Measurements from ENCODE around the gene TMEM187.
"Not testable (repeated sequence)": the region's sequence is repeated elsewhere in the genome, so short reads cannot be mapped to it uniquely, and the experiment has no call there.

The TMEM187 gene

DNA sequence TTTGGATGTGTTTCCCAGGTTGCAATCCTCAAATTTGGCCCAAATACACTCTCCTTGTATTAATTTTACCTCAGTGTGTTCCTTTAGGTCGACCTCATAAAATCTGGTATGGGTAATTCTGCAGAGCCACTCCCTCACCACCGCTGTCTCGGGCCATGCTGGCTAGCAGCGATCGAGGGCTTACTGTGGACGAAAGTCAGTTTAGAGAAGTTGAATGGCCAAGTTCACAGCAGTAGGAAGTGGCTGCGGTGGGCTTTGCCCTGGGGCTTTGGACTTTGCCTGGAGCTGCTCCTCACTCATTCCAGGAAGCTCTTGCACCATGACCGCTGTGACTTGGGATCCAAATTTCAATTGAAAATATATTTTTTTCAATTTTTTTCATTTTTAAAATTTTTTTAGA lies 19.6 kb downstream of the TMEM187 start:
- DNase-seq (ENCODE audit: insufficient read length, low spot score) (no peak), FAIRE-seq (no peak)

DNA sequence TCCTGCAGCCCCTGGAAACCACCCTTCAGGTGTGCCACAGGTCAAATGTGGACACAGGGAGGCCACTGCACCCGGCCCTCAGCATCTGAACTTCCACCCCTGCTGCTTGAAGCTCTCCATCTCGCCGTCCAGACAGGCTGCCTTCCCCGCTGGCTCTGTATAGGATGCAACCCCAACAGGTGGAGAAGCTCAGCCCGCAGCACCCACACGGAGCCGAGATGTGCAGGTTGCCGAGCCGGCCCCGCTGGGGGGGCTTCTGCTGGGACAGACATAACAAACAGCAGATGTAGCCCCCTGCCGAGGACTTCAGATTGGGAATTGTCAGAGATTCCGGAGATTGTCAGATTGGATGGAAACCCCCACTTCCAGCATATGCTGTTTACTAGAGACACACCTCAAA lies 20.5 kb downstream of the TMEM187 start:
- no peak for FAIRE-seq
- DNase-seq (ENCODE audit: insufficient read length, low spot score): no peak

DNA sequence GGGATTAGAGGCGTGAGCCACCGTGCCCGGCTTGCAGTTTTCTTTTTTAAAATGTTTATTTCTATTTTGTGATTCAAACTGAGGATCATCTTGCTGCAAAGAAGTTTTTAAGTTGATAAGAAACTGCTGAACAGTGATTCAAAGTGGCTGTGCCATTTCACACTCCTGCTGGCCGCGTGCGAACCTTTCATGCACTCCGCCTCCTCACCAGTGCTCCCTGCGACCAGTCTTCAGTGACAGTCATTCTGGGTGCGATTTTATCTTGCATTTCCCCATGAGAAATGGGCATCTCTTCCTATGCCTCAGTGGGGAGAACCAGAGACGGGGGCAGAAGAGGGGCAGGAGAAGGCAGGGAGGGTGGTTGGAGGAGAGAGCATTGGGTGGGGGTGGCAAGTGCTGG lies 21.4 kb downstream of the TMEM187 start:
- FAIRE-seq (no peak), DNase-seq (ENCODE audit: insufficient read length, low spot score) (no peak)

DNA sequence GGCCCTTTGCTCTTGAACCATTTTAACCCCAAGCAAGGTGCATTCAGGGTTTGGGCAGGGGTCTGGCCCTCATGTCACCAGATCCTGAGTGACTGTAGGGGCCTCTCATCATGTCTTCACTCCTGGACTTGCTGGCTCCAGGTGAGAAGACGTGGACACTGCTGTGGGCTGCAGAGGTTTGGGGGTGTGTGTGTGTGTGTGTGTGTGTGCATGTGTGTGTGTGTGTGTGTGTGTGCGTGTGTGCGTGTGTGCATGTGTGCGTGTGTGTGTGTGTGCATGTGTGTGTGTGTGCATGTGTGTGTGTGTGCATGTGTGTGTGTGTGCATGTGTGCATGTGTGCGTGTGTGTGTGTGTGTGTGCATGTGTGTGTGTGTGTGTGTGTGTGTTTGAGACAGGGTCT lies 21.8 kb downstream of the TMEM187 start:
- FAIRE-seq: peak; percentile 81
- DNase-seq (ENCODE audit: insufficient read length, low spot score): not testable (repeated sequence)

DNA sequence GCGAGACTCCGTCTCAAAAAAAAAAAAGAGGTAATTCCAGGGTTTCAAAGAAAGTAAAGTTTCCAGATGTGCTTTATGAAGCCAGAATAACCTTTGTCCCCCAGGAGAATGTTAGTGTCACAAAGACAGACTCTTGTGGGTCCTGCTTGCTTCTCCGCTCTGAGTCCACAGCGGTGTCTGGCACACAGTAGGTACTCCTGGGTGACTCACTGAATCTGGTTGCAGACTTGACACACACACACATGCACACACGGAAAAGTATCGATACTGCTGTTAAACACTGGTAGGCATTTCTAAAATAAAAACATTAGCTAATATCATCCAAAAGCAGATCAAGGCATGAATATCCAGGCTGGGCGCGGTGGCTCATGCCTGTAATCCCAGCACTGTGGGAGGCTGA lies 22.9 kb downstream of the TMEM187 start:
- DNase-seq (ENCODE audit: insufficient read length, low spot score): no peak
- FAIRE-seq: no peak

DNA sequence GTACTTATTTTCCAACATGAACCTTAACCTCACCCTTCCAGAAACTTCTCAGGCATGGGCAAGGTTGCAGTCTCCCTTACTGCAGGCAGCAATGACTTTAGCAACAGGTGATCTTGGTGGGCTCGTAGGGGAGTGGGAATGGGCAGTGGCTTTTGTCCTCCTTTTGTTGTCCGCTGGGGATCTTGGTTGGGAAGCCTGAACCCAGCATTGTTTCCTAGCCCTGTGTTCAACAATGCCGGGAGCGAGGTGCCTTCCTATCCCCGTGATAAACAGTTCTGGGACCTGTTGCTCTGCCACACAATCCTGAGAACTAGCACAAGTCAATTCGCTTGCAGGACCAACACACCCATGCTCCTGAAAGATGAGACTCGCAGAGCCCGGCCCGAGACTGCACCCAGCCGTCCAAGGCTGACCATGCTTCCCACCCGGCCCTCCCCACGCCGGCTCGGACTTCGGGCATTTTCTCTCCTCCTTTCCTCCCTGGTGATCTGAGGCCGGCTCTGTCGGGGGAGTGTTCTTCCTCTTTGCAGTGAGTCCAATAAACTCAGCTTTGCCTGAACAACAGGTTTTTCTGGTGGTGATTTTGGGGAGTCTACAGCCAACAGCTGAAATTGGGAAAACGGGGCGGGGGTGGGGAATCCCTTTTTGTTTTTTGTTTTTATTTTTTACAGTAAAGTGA lies 26.9 kb downstream of the TMEM187 start:
- FAIRE-seq (no peak), DNase-seq (ENCODE audit: insufficient read length, low spot score) (no peak)

DNA sequence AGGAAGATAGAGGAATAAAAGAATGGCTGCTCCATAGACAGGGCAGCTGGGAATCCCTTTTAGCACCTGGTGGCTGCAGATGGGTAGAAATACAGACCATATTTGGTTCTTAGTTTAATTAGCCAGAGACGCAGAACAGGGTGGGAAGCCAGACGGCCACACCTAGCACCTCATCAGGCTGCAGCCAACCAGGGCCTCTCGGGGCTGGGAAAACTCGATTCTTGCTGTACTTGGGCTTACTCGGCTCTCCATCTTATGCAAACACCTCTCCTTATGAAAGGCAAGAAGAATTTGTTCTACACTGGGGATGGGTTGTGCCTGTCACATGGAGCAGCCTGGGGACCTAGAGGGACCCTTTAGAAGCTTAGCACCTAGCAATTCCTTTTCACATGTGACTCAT lies 27.5 kb downstream of the TMEM187 start:
- FAIRE-seq (no peak), DNase-seq (ENCODE audit: insufficient read length, low spot score) (no peak)

DNA sequence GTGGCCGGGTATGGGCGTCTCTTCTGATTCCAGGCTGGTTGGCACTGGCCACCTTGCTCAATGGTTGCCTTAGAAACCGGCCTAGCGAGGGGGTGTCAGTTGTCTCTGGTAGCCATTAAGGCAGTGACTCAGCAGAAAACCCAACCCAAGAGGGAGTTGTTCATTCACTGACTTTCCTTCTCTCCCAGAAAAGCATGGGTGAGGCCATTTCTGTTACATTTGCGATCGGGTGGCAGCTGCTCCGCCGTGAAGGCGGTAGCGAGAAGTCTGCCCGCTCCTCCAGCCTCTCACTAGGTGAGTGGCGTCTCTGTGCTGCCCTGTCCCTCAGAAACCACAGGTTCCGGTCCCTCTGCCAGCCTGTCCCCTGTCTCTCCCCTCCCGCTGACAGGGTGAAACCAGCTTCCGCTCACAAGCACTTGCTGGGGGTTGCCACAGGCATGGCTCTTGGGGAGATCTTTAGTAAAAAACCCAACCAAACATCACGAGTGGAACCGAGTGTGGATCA lies 29.7 kb downstream of the TMEM187 start:
- no peak for DNase-seq (ENCODE audit: insufficient read length, low spot score)
- no peak for FAIRE-seq

DNA sequence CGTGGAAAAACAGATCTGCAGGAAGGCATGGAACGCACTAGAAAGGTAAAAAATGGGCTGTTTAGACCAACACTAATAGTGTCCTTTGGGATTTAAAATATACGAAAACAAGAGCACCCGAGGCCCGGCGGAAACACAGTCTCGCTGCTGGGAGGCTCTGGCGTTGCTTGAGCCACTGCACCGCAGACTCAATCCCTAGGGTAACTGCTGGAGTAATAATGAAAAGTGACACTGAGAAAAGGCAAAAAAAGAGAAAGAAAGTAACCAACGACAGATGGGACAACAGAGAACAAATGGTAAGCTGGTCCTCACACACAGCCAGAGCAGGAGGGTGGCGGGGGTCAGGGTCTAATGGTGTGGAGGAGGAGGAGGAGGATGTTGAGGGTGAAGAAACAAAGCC lies 31.8 kb downstream of the TMEM187 start:
- no peak for FAIRE-seq
- no peak for DNase-seq (ENCODE audit: insufficient read length, low spot score)

DNA sequence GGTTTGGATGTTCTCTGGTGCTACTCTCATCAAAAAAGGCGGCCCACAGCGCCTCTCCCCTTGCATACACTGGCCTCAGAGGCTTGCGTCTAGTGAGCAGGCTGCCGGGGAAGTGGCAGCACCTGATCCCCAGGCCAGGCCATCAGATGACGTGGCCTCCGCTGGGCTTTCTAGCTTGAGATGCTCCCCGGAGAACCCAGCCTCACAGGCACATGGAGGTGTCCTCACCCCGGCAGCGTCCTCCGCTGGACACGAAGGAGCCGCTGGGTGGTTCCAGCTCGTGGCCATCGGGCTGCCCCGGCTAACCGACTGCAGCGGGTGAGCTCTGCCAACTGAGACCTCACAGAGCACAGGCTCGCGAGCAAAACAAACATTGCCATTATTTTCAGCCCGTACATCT lies 34.4 kb downstream of the TMEM187 start:
- FAIRE-seq: no peak
- DNase-seq (ENCODE audit: insufficient read length, low spot score): no peak

DNA sequence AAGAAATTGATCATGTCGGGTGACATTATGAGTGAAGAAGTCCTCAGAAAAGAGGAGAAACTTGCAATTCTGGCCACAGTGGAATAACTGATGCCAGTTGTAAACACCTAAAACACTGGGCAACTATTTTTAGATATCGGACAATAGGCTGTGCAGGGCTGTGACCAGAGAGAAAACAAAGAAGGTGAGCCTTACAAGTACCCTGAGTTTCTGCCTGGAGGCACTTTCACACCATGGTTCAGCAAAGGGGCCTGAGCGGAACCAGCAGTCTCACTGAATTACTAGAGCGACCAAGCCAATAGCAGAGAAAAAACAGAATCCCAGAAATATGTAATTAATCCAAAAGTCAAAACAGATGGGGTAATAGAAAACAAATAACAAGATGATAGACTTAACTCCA lies 36.0 kb downstream of the TMEM187 start:
- FAIRE-seq: no peak
- DNase-seq (ENCODE audit: insufficient read length, low spot score): no peak

DNA sequence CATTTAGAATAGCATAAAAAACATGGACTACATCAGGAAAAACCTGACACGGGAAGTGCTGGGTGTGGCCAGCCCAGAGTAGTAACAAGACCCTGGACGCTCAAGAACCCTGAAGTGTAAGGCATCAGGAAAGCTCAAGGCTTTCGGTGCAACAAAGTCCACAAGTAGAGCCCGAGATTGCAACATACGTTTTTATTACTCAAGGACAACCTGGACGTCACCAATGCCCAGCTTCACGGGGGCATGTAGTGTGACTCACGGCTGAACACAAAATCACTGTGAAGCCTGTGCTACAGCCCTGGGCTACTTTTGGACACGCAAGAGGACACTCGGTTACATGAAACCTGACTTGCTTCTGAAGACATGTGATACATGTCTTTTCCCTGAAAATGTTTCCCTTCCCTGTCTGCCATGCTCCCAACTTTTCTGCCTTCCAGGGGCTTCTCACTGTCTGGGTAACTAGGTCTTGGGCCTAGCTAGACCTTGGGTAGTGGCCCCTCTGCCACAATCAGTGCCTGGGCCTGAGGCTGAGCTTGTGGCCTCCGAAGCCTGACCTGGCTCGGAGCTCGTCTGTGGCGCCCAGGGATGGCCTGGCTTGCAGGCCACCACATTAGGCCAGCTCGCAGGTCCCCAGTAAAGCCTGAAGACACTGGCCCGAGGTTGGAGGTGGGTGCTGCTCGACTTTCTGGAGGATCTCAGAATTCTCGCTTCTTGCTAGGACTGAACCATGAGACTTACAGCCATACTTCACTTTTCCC lies 38.0 kb downstream of the TMEM187 start:
- FAIRE-seq: no peak
- DNase-seq (ENCODE audit: insufficient read length, low spot score): no peak

DNA sequence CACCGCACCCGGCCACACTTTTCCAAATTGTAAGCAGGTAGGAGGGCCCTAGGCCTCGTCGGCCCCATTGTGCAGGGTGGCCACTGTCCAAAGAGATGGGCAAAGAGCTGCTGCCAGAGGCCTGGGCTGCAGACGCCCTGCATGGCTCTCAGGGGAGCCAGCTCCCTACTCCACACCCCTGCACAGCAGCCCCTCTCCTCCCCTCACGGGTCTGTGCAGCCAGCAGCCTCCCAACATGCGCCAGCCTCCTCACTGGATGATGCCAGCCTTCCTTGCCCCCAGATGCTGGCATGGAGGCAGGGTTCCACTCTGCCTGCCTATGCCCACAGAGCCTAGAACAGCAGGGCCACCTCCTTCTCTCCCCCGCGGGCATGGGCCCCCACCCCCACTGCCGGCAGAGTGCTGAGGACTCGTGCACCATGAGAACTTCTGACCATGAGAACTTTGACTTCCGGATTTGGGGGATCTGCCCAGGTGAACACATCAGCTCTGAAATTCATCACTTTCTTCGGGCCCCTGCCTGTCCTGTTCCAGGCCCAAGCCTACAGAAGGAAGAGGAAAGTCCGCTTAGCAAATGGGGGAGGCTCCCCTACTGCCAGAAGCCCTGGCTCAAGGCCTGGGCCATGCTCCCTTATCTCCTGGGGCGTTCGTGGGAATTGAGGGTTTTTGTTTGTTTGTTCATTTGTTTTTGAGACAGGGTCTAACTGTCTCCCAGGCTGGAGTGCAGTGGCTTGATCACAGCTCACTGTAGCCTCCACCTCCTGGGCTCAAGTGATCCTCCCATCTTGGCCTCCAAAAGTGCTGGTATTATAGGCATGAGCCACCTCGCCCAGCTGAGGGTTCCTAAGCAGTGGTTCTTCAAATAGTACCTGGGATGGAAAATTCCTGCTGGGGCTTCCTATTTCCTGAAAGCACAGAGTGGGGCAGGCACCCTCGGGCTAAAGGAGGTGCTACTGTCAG lies 39.1 kb downstream of the TMEM187 start:
- no peak for DNase-seq (ENCODE audit: insufficient read length, low spot score)
- FAIRE-seq: no peak

DNA sequence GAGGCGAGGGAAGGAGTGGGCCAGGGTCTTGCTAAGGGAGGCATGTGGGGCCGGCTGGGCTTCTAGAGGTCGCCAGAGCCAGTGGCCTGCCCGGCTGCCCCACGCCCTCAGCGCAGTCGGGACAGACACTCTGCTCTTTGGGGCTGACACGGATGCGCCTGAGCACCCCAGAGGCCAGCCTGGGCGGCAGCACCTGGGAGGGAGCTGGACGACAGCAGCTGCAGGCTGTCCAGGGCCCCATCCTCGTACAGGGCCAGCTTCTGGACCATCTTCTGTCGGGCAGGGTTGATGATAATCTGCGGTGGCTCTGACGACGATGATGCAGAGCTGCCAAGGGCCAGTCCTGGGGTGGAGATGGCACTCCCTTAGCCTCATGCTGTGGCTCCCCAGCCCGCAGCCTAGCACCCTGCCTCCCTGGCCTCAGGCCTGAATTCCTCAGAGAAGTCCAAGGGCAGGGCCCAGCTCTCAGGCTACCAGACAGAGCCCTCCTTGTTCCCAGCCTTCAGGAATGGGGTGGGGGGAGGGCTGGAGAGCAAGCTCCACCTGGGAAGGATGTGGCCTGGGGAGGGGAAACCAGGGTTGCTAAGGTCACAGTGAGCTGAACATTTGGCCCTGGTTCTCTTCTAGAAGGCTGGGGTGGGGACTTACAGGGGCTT lies 39.9 kb downstream of the TMEM187 start:
- no peak for FAIRE-seq
- no peak for DNase-seq (ENCODE audit: insufficient read length, low spot score)

DNA sequence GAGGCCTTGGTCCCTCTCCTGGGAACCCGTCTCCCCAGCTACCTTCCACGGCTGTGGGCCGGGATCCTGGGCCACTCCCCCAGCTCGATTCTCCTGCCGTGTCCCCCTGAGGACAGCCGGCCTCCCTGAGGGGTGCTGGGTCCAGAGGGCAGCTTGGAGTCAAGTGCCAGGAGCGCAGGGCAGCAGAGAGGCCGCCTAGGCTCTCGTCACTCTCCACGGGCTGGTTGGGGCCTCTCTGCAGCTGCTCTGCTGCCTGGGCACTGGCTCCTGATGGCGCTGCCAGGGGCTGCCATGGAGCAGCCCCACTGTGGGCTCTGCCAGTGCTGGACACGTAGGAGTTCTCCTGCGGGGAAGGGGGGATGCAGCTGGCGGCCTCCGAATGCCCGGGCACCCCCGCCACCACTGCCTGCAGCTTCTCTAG lies 40.5 kb downstream of the TMEM187 start:
- FAIRE-seq: no peak
- DNase-seq (ENCODE audit: insufficient read length, low spot score): no peak

DNA sequence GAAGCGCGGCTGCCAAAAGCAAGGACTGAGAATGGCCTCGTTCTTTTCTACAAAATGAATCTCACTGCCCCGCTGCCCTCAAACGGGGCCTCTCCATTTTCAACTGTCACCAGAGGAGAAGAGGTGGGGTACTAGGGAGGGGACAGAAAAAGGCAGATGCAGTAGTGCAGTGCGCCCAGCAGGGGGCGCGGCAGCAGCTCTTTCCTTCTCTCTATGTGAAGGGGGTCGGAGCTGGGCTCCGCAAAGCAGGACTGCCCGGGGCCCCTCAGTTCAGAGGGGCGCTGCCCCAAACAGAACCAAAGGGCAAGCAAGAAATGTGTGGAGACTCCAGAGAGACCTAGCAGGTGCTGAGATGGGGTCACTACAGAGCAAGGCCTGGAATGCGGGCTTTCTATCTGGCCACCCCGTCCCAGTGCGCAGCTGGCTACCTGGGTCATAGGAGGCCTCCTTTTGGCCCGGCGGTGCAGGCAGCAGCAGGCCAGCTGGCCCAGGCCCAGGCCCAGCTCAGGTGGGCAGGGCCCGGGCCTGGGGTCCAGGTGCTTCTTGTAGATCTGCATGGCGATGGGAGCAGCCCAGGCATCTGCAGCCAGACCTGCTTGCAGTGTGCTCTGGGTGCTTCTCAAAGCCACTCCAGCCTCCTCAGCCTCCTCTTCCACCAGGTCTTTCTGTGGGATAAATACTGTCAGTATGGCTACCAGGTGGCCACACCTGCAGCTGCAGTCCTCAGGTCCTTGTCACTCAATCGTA lies 41.2 kb downstream of the TMEM187 start:
- DNase-seq (ENCODE audit: insufficient read length, low spot score) (peak; percentile 34), FAIRE-seq (no peak)

DNA sequence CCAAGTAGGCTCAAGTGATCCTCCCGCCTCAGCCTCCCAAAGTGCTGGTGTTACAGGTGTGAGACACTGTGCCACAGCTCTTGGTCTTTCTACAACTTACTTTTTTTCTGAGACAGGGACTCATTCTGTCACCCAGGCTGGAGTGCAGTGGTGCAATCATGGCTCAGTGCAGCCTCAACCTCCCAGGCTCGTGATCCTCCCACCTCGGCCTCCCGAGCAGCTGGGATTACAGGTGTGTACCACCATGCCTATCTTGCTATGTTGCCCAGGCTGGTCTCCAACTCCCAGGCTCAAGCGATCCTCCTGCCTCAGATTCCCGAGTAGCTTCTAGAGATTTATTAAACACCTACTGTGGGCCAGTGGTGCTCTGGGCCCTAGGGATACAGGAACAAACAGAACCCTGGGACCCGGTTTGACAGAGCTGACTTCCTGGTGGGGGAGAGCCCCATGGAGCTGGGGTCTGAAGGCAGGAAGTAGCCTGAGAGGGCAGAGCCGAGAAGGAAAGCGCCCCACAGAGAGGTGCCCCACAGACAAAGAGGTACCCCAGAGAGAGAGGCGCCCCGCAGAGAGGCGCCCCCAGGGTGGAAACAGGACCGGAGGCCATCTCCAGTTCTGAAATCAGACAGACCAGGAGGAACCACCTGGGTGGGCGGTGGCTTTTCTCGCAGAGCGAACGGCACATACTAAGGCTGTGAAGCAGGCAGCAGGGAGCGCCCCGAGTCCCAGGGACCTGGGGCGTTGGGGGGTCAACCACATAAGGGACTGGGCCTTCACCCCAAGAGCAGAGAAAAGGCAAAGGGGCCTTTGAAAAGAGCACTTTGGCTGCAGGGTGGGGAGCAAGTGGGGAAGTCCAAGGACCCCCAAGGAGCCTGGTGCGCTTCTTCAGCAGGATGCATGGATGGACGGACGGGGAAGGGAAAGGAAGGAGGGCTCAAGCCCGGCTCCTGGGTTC lies 42.2 kb downstream of the TMEM187 start:
- DNase-seq (ENCODE audit: insufficient read length, low spot score): no peak
- no peak for FAIRE-seq

DNA sequence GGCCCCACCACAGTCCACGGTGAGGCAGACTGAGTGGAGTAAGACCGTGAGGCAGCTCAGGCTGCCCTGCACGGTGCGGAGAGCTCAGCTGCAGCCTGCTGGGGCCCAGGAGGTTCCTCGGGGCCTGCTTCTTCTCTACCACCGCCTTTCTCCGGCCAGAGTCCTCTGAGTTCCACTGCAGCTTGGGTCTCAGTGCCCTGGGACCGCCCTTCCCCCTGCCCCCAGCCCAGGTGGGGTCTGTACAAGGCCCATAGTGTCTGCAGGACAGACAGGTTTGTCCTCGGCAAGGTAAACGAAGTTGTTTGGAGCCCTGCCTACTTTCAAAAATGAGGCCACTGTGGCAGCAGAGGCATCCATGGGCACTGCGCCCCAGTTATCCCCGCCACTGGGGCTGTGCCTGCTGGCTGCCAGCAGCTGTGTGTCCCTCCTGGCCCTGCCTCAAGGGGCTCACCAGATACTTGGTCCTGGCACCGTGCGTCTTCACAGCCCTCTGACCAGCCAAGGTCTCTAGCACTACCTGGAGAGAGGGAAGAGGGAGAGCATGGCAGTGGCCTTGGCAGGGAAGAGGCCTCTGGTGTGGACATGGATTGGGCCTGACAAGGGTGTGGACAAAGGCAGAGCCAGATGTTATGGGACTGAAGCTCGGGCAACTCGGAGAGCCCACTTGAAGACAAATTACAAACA lies 43.2 kb downstream of the TMEM187 start:
- DNase-seq (ENCODE audit: insufficient read length, low spot score) (no peak), FAIRE-seq (no peak)

All from HTR-8/SVneo (cell line).